Left colon (tissue), 2 donors: ENCODE data around the gene TRIM29. TPM values are rescaled to one million over a fixed set of nuclear protein-coding genes. Genes with fewer than 3 reads are reported as not detected.
A peak's percentile ranks its signal among the peaks of the same experiment; 100 is the strongest.

Source experiments
- ATAC-seq: fragments of 200-7000 bp; cut with Tn5 transposase; one replicate; pipeline ENCODE4 v1.9.1; 2020; ENCODE audit warnings: mild to moderate bottlenecking, moderate library complexity
- DNase-seq, 2 donors: peaks; one replicate each; pipeline ENCODE4 v3.0.0-alpha.2; 2020
- intact Hi-C, 2 donors: fragments of 100-400 bp; cut with DNase I in 1 of 2; cut with micrococcal nuclease in 1 of 2; formaldehyde crosslinking; loops; one replicate each; pipeline versions ENCODE4 v1.11.2 to v1.14.0; 2022; cut with DNase I, micrococcal nuclease
- total RNA-seq, 2 donors: library from RNA; stranded (reverse); fragmentation: NEBNext Ultra II Directional; extraction: Animal tissue kit (Norgen Biotek cat#: 25700); gene quantifications; one replicate each; pipeline ENCODE4 v1.2.1, GENCODE V29; 2021
- donor health status: DM: no; HTN: no; CAD: no.
- donor health status: DM: yes; HTN: yes; CAD: no.

TRIM29 gene
- total RNA-seq, 2 donors from 2014 or later, result 6.1 to 8.6 TPM

DNA sequence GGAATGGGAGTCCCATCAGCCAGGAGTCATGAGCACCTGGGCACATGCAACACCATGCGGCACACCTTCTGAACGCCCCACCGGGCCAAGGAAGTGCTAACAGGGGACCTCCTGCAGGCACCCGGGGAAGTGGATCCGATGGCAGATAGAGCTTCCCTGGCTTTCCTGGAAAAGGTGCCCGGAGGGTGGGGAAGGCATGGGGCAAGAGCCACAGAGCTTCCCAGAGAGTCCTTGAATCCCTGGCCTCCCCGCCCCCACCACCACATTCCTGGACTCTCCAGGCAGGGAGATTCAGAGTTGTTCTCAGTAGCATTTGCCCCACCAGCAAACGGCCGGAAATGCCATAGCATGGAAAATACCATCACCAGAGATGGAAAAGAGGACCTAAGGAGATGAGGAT, 8.3 kb downstream of the TRIM29 start:
- intact Hi-C loops, result no loop called here
- DNase-seq, result peak in 1 of 2 donors; percentile 24
- ATAC-seq, result no peak

- intact Hi-C loops, result no loop called here
- peak; percentile 95 for ATAC-seq
- peak; percentile 87 to 92 for DNase-seq
Observed at GRCh38 chr11:120128392-120129119, 9.4 kb downstream of the TRIM29 start.

- no peak for ATAC-seq
- DNase-seq, result peak in 1 of 2 donors; percentile 11
Observed at GRCh38 chr11:120127236-120127635, 10.7 kb downstream of the TRIM29 start.

DNA sequence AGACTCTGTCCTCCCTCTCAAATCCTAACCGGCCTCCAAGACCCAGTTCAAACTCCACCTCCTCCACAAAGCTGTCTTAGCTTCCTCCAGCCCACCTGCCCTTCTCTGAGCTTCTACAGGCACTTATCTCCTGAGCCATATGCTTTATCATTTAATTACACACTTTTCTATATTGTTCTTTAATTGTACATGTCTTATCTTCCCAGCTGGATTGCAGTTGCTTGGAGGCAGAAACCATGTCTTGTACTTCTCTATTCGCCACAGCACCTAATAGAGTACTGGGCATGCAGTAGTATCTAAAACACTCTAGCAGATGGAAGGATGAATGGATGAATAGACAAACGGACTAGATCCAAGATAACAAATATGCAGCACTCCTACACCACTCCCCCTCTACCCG, 11.3 kb downstream of the TRIM29 start:
- intact Hi-C loops, result no loop called here
- ATAC-seq (no peak), DNase-seq (no peak)

More at GRCh38 chr11:120127236-120127635, 10.7 kb downstream of the TRIM29 start:
- intact Hi-C loops, result no loop called here

- intact Hi-C loops, result no loop called here
- DNase-seq, result no peak
- ATAC-seq, result no peak
Observed at GRCh38 chr11:120125509-120125908, 12.4 kb downstream of the TRIM29 start.

DNA sequence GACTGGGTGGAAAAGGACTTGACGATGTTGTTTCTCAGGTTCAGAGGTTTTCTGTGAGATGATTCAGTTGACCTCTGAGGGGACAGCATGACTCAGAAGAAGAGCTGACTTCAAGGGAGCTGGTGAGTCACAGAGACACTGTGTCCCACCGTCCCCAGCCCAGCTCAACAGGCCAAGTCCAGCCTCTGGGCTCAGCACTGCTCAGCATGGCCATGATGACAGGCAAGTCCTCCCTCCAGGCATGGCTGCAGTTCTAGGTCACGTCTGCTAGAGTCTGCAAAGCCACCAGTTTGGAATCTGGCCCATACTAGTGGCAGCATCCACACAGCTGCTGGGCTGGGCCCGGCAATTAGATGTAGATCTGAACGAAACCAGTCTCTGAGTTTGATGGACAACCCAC, 12.9 kb downstream of the TRIM29 start:
- intact Hi-C loops, result no loop called here
- ATAC-seq, result no peak
- DNase-seq, result no peak

DNA sequence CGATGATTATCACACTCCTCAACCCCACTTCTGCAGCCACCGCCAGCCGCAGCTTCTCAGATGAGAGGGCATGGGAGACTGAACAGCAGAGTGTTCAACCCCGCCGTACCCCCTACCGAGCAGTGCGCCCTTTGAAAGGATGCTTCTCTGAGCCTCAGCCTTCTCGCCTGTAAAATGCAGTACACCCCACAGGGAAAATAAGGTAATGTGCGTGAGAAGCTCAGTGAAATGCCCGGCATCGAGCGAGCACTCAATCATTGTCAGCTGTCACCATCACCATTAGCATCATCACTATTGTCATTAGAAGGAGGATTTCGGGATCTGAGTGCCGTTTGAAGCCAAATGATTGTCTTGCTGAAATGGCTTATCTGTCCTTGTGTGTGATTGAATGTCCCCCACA, 13.6 kb downstream of the TRIM29 start:
- intact Hi-C loops, result no loop called here
- ATAC-seq, result no peak
- DNase-seq, result no peak

DNA sequence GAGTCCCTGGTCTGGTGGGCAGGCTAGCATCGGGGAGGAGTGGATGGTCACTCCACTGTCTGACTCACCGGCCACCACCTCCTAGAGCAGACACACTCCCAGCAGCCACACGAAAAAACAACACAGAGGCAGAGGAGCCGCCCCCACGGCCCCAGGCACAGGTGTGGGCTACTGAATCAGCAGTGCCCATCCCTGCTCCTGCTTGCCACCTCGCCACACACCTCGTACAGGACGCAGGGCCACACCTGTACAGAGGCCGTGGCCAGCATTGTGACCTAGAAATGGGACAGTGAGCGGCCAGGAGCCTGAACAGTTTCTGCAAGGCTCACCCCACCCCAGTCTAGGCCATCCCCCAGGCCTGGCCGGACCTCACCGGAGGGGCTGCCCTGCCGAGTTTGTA, 14.0 kb downstream of the TRIM29 start:
- DNase-seq, result no peak
- intact Hi-C loops, result no loop called here
- no peak for ATAC-seq

- ATAC-seq, result peak; percentile 42
- no peak for DNase-seq
- intact Hi-C loops, result no loop called here
Observed at GRCh38 chr11:120122924-120123683, 14.8 kb downstream of the TRIM29 start.

GRCh38 chr11:120121914-120122473, 15.9 kb downstream of the TRIM29 start:
- DNase-seq (no peak), ATAC-seq (peak; percentile 54)
- intact Hi-C loops, result no loop called here

DNA sequence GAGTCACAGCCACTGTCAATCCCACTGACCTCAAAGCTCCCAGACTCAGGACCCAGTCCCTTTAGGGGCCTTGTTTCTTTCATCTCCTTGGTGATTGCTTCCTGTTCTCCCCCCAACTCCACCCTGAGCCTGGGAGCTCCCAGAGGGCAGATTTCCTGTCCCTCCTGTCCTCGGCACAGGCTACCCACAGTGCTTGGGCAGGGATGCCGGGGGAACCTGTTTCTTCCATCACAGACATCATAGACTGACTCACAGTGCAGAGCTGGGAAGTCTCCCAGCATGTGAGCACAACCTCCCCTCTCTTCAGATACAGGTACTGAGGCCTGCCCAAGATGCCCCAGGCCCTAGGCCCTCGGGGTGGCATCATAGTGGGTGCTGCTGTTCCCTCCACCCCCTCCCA, 16.6 kb downstream of the TRIM29 start:
- intact Hi-C loops, result no loop called here
- DNase-seq (no peak), ATAC-seq (no peak)

DNA sequence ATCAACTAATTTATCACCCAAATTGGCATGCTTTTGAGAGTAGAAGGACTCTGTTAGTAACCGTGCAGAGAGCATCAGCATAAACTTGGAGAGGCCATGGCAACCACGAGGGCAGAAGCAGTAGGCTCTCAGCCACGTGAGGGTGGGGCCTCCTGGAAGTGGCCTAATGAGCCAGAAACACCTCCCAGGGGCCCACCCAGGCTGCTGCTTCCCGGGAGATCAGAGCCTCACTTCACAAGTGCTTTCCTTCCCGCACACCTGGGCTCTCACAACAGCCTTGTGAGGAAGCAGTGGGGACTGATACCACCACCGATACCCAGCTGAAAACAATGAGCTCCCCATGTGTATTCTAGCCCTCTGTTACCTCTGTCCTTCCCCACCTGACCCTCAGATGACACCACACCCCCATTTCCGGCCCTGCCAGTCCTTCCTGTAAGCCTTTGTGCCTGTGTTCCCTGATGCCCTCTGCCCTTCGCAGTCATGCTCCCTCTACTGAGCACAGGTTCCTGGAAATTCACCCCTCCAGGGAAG, 17.0 kb downstream of the TRIM29 start:
- DNase-seq (no peak), ATAC-seq (no peak)
- intact Hi-C loops, result no loop called here

DNA sequence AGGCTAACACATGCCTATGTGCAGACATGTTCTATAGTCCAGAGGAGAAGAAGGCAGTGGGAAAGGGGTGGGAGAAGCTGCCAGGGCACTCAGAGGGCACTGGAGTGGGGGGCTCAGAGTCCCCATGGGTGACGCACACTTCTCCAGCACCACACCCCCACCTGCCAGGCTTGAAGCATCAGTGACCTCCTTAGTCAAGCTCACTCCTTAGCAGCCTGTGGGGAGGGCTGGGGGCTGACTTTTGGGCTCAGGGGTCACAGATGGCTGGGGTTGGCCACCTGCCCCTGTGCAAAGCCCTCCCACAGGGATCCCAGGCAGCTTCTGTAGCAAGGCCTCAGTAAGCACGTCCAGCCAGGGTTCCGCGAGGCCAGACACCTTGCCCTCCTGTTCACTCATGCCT, 18.8 kb downstream of the TRIM29 start:
- DNase-seq (no peak), ATAC-seq (no peak)
- intact Hi-C loops, result no loop called here

- intact Hi-C loops, result no loop called here
- ATAC-seq, result no peak
- no peak for DNase-seq
Observed at GRCh38 chr11:120117991-120118390, 19.9 kb downstream of the TRIM29 start.

DNA sequence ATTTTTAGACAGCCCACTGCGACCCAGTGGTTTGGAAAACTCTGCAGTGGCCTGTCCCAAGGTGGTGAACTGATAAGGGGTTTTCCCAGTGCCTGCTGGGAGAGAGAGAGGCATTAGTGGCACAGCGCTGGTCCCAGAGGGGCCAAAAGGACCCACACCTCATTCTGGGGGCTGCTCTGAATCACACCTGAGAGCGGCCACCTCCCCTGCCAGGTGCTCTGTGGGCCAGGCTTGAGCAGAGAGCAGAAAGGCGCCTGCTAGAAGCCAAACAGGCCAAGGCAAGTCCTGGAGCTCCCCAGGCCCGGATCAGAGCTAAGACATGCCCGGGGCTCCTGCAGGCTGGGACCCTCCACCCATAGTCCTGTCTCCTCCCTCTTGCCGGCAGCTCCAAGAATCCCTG, 20.9 kb downstream of the TRIM29 start:
- DNase-seq (no peak), ATAC-seq (no peak)
- intact Hi-C loops, result no loop called here

GRCh38 chr11:120115272-120116000, 22.5 kb downstream of the TRIM29 start:
- ATAC-seq (no peak), DNase-seq (no peak)

GRCh38 chr11:120112174-120112796, 25.6 kb downstream of the TRIM29 start:
- intact Hi-C loops, result no loop called here
- ATAC-seq (no peak), DNase-seq (no peak)

More at GRCh38 chr11:120115272-120116000, 22.5 kb downstream of the TRIM29 start:
- intact Hi-C loops, result no loop called here

GRCh38 chr11:120109531-120109930, 28.4 kb downstream of the TRIM29 start:
- intact Hi-C loops, result loop anchor here (5.0 to 10.0 kb wide), 3 partner anchors 442 to 627 kb away; no protein-coding TSS in a partner anchor

DNA sequence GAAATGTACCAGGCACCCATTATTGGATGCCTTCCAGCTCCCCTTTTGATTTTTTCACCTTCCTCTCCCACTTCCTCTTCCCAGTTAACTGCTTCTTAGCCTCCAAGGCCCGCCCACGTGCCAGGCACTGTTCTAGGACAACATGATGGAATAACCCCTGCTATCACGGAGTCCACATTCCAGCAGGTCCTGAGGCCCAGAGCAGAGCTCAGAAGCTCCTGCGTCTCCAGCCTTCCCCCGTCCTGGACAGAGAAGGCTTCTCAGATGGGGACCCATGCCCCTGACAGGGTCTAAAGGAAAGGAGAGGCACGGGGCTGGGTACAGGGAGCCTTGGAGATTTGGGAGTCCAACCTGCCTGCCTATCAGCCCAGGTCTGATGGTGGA, 29.1 kb downstream of the TRIM29 start:
- ATAC-seq (peak; percentile 29), DNase-seq (no peak)
- intact Hi-C loops, result loop anchor here (5.0 to 10.0 kb wide), 3 partner anchors 441 to 626 kb away; no protein-coding TSS in a partner anchor

More at GRCh38 chr11:120109531-120109930, 28.4 kb downstream of the TRIM29 start:
- ATAC-seq (no peak), DNase-seq (no peak)
